PC-3 (cell line): ENCODE measurements around the gene S1PR2. TPM values are rescaled to one million over a fixed set of nuclear protein-coding genes. Genes with fewer than 3 reads are reported as not detected.

Source experiments
- ATAC-seq: fragments of 200-7000 bp; cut with Tn5 transposase; 2 replicates; pipeline ENCODE4 v1.9.1; 2020; ENCODE audit warnings: mild to moderate bottlenecking, moderate library complexity
- BruUV-seq: library from RNA; stranded (reverse); fragments of 400-500 nt; replicated peaks from 2 replicates; lab custom pipeline; 2021; lab: Mats Ljungman, UMichigan
- CTCF ChIA-PET: fragments of 300-600 bp; sonication (Branson Sonifier 250); formaldehyde crosslinking; loops from one replicate; lab custom pipeline; 2022; ENCODE audit warnings: antibody characterized with exemption; lab: Charles Lee
- POLR2A ChIA-PET: fragments of 300-600 bp; sonication (Branson Sonifier 250); formaldehyde crosslinking; loops from one replicate; lab custom pipeline; 2022; ENCODE audit warnings: antibody characterized with exemption; ENCODE audit not compliant: unreplicated experiment; lab: Charles Lee
- DNase-seq: peaks from one replicate; pipeline ENCODE4 v3.0.0-alpha.2; 2015
- H2AFZ ChIP-seq: fragments of 300-600 bp; sonication (generic); 2 replicates; pipeline ENCODE4 v1.6.0; 2016; ENCODE audit warnings: antibody characterized with exemption, low read length
- H3F3A ChIP-seq: fragments of 300-600 bp; sonication (generic); one replicate; pipeline ENCODE4 v1.6.0; 2017; ENCODE audit warnings: antibody characterized with exemption, low read length, control low read depth, mild to moderate bottlenecking; ENCODE audit not compliant: unreplicated experiment
- H3K27ac ChIP-seq: fragments of 300-600 bp; sonication (generic); 2 replicates; pipeline ENCODE4 v1.5.1; 2016; ENCODE audit warnings: mild to moderate bottlenecking, low read length
- H3K27me3 ChIP-seq: fragments of 300-600 bp; sonication (generic); 2 replicates; pipeline ENCODE4 v1.6.1; 2016; ENCODE audit warnings: low read length, mixed read lengths
- H3K36me3 ChIP-seq: fragments of 300-600 bp; sonication (generic); 2 replicates; pipeline ENCODE4 v1.6.1; 2016; ENCODE audit warnings: low read depth, mixed run types, low read length, mixed read lengths
- H3K4me1 ChIP-seq: fragments of 300-600 bp; sonication (generic); 2 replicates; pipeline ENCODE4 v1.5.1; 2016; ENCODE audit warnings: low read length; ENCODE audit not compliant: insufficient read depth
- H3K4me2 ChIP-seq: fragments of 300-600 bp; sonication (generic); 2 replicates; pipeline ENCODE4 v1.6.0; 2016; ENCODE audit warnings: low read length
- H3K4me3 ChIP-seq: fragments of 300-600 bp; sonication (generic); 2 replicates; pipeline ENCODE4 v1.5.1; 2016; ENCODE audit warnings: mild to moderate bottlenecking, low read length, mixed read lengths
- H3K79me2 ChIP-seq: fragments of 300-600 bp; sonication (generic); 2 replicates; pipeline ENCODE4 v1.6.1; 2017; ENCODE audit warnings: low read length, mixed read lengths
- H3K9ac ChIP-seq: fragments of 300-600 bp; sonication (generic); 2 replicates; pipeline ENCODE4 v1.6.0; 2016; ENCODE audit warnings: mild to moderate bottlenecking, low read length
- H3K9me2 ChIP-seq: fragments of 300-600 bp; sonication (generic); replicated peaks from 2 replicates; pipeline ENCODE4 v1.6.1; 2016; ENCODE audit warnings: mixed run types, low read length, mixed read lengths
- H3K9me3 ChIP-seq: fragments of 300-600 bp; sonication (generic); 2 replicates; pipeline ENCODE4 v1.6.1; 2016; ENCODE audit warnings: low read length, mixed read lengths
- H4K20me1 ChIP-seq: fragments of 300-600 bp; sonication (generic); 2 replicates; pipeline ENCODE4 v1.6.1; 2016; ENCODE audit warnings: low read length, mixed read lengths
- CTCF ChIP-seq: fragments of 300-600 bp; sonication (generic); conservative IDR thresholded peaks from 2 replicates; pipeline ENCODE4 v1.5.1; 2017; ENCODE audit warnings: antibody characterized with exemption, low read depth, mild to moderate bottlenecking, low read length
- EZH2 ChIP-seq: fragments of 300-600 bp; sonication (generic); IDR thresholded peaks from one replicate; pipeline ENCODE4 v1.6.1; 2017; ENCODE audit warnings: antibody characterized with exemption, mild to moderate bottlenecking, low read length; ENCODE audit not compliant: unreplicated experiment
- EZH2phosphoT487 ChIP-seq: fragments of 300-600 bp; sonication (generic); IDR thresholded peaks from 2 replicates; pipeline ENCODE4 v1.6.1; 2018; ENCODE audit warnings: mild to moderate bottlenecking, antibody characterized with exemption, low read length, borderline replicate concordance
- intact Hi-C: fragments of 100-400 bp; cut with micrococcal nuclease; formaldehyde crosslinking; loops from 2 replicates; pipeline ENCODE4 v1.9.0; 2023
- total RNA-seq: library from RNA; depleted of rRNA; stranded (reverse); fragments of >200 nt; gene quantifications from 2 replicates; pipeline ENCODE4 v1.2.3, GENCODE V29; 2014

The S1PR2 gene
- total RNA-seq, 1 experiment from 2014 or later, result 4.1 TPM

DNA sequence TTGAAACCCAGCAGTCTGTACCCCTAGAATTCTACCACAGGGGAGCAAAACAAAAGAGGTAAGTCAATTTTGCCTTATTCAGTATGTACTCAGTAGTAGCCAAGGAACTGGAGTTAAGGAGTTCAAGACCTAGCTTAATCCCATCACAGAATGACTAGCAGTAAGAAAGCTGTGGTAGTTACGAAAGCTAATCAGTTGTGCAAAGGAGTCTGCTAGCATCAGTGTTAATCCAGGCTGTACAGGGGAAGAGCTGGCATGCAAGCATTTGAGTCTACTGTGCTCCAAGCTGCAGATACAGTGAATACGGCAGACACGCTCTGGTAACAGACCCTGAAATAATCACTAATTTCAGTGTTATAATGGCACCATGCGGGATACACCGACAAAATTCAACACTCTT lies 41.1 kb downstream of the S1PR2 start:
- Histone ChIP-seq H3K36me3 (peaks cover 35% of the 10 kb centered on the region), H3K4me2 (no peak overlapping the region), H3K27me3 (no peaks in the 10 kb centered on the region), H2AFZ (no peak overlapping the region), H3K79me2 (peaks cover 96% of the 10 kb centered on the region), H3K27ac (no peak overlapping the region), H3K9ac (no peak overlapping the region), H3K4me3 (no peak overlapping the region), H3K9me2 (no peaks in the 10 kb centered on the region), H4K20me1 (peaks cover 60% of the 10 kb centered on the region), H3F3A (no peaks in the 10 kb centered on the region), H3K4me1 (peaks cover 18% of the 10 kb centered on the region), H3K9me3 (no peaks in the 10 kb centered on the region)
- intact Hi-C loops, result no loop called here
- no peak for DNase-seq
- ChIA-PET POLR2A (no interaction called here), CTCF (no interaction called here)
- TF ChIP-seq CTCF, result no peak
- no peak for TF ChIP-seq EZH2
- TF ChIP-seq EZH2phosphoT487, result no peak
- BruUV-seq, result no TSS peak
- ATAC-seq, result no peak

DNA sequence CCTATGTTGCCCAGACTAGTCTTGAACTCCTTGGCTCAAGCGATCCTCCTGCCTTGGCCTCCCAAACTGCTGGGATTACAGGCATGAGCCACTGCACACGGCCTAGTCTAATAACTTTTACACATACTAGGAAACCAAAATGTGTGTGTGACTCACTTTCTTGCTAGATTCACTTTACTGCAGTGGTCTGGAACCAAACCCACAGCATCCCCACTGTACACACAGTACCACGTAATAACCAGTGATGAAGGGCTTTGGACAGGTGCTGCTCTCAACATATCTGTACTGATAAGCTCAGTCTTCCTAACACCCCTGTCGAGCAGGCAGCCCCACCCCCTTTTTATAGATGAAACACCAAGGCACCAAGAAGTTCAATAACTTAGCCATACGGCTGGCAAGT lies 41.5 kb downstream of the S1PR2 start:
- ChIA-PET POLR2A (no interaction called here), CTCF (no interaction called here)
- intact Hi-C loops, result no loop called here
- no peak overlapping the region for H3K4me3 ChIP-seq
- H3K4me2 ChIP-seq, result no peak overlapping the region
- peaks cover 39% of the 10 kb centered on the region for H3K36me3 ChIP-seq
- peaks cover 20% of the 10 kb centered on the region for H3K4me1 ChIP-seq
- no peak for DNase-seq
- no peaks in the 10 kb centered on the region for H3F3A ChIP-seq
- no peak overlapping the region for H2AFZ ChIP-seq
- no peak overlapping the region for H3K9ac ChIP-seq
- no peak for ATAC-seq
- BruUV-seq, result no TSS peak
- TF ChIP-seq CTCF, result no peak
- no peak for TF ChIP-seq EZH2phosphoT487
- no peak for TF ChIP-seq EZH2
- H3K9me3 ChIP-seq, result no peaks in the 10 kb centered on the region
- H3K27ac ChIP-seq, result no peak overlapping the region
- no peaks in the 10 kb centered on the region for H3K9me2 ChIP-seq
- peaks cover 99% of the 10 kb centered on the region for H3K79me2 ChIP-seq
- H4K20me1 ChIP-seq, result peaks cover 63% of the 10 kb centered on the region
- H3K27me3 ChIP-seq, result no peaks in the 10 kb centered on the region

DNA sequence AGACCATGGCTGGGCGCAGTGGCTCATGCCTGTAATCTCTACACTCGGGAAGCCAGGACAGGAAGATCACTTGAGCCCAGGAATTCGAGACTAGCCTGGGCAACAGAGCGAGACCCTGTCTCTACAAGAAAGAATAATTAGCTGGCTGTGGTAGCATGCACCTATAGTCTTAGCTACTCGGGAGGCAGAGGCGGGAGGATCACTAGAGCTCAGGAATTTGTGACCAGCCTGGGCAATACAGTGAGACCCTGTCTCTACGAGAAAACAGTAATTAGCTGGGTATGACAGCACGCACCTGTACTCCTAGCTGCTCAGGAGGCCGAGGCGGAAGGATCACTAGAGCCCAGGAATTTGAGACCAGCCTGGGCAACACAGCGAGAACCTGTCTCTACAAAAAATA lies 43.8 kb downstream of the S1PR2 start:
- intact Hi-C loops, result no loop called here
- Histone ChIP-seq H3K27ac (no peak overlapping the region), H3K4me2 (no peak overlapping the region), H3K9me2 (no peaks in the 10 kb centered on the region), H3K9ac (no peak overlapping the region), H3K4me3 (no peak overlapping the region), H3K27me3 (no peaks in the 10 kb centered on the region), H2AFZ (no peak overlapping the region), H3K36me3 (peaks cover 39% of the 10 kb centered on the region), H3K4me1 (peaks cover 11% of the 10 kb centered on the region), H3F3A (no peaks in the 10 kb centered on the region), H3K79me2 (peaks cover 95% of the 10 kb centered on the region), H4K20me1 (peaks cover 59% of the 10 kb centered on the region), H3K9me3 (no peaks in the 10 kb centered on the region)
- DNase-seq (no peak), ATAC-seq (no peak)
- ChIA-PET POLR2A (no interaction called here), CTCF (no interaction called here)
- no TSS peak for BruUV-seq
- TF ChIP-seq EZH2 (no peak), EZH2phosphoT487 (no peak), CTCF (no peak)
